Cardiac muscle cell (in vitro differentiated cells and primary cell): Measurements from ENCODE around the gene TMEM43. TPM values are rescaled to one million over a fixed set of nuclear protein-coding genes. Genes with fewer than 3 reads are reported as not detected.

ENCODE experiments used
- DNase-seq, 2 donors: peaks; one replicate each; pipeline versions ENCODE4 v3.0.0 to v3.0.0-alpha.2; 2010 to 2017; ENCODE audit warnings: low read depth in 1 of 2, low spot score in 1 of 2
- H3K27ac ChIP-seq: fragments of 200-600 bp; sonication (generic); 2 replicates; pipeline ENCODE4 v1.5.1; 2016
- H3K27me3 ChIP-seq: fragments of 200-600 bp; sonication (generic); 2 replicates; pipeline ENCODE4 v1.6.0; 2016; ENCODE audit warnings: control low read depth
- H3K36me3 ChIP-seq: fragments of 200-600 bp; sonication (generic); 2 replicates; pipeline ENCODE4 v1.5.1; 2016; ENCODE audit warnings: control low read depth
- H3K4me1 ChIP-seq: fragments of 200-600 bp; sonication (generic); 2 replicates; pipeline ENCODE4 v1.8.1; 2017; ENCODE audit warnings: low read depth, mild to moderate bottlenecking, mixed run types
- H3K4me3 ChIP-seq: fragments of 200-600 bp; sonication (generic); 2 replicates; pipeline ENCODE4 v1.5.1; 2016; ENCODE audit warnings: mild to moderate bottlenecking
- H3K9me3 ChIP-seq: fragments of 200-600 bp; sonication (generic); 2 replicates; pipeline ENCODE4 v1.5.1; 2017; ENCODE audit warnings: low read depth, mild to moderate bottlenecking, control low read depth
- polyA plus RNA-seq: library from polyadenylated mRNA; unstranded; fragments of >200 nt; fragmentation: Nextera tagmentation; extraction: Ambion mirVana; gene quantifications from 2 replicates; pipeline ENCODE4 v1.2.1, GENCODE V29; 2016
- total RNA-seq: library from RNA; depleted of rRNA; stranded (reverse); fragments of >200 nt; gene quantifications from 2 replicates; pipeline ENCODE4 v1.2.3, GENCODE V29; 2016
- TF ChIP-seq, protein P1 (sequence below): IDR thresholded peaks from 2 replicates; pipeline ENCODE4 v1.5.1; 2012; ENCODE audit warnings: low read depth, mild to moderate bottlenecking, low read length

Gene TMEM43
- total and polyA plus RNA-seq, 2 experiments from 2014 or later = 21.5 to 27.4 TPM

DNA sequence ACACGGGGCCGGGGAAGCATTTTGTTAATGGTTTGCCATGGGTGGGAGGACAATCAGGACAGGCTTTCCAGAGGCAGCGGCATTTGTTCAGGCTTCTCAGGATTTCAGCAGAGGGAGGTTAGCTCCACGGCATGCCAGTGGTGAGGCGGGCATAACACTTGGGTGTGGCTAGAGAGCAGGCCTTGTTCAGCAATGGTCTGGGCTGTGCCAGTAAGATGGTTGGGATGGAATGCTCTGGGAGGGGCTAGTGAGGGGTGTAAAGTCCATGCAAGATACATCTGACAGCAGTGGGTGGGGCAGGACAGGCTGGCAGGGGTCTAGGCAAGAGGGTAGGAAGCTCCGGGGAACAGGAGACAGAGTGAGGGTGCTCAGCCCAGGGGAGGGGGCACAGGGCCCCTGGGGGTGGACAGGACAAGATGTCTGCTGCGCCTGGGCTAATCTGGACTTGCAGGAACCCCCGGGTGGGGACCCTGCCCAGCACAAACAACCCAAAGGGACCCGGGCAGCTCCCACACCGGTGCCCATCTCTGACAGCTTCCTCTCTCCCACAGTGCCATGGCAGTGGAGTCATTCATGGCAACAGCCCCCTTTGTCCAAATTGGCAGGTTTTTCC, 8.4 kb downstream of the TMEM43 start:
- Histone ChIP-seq H3K4me1 (peaks cover 10% of the 10 kb centered on the region), H3K9me3 (no peaks in the 10 kb centered on the region), H3K27ac (no peak overlapping the region), H3K36me3 (peaks cover 39% of the 10 kb centered on the region), H3K27me3 (no peaks in the 10 kb centered on the region), H3K4me3 (no peak overlapping the region)
- DNase-seq = no peak
- TF ChIP-seq, protein P1, sequence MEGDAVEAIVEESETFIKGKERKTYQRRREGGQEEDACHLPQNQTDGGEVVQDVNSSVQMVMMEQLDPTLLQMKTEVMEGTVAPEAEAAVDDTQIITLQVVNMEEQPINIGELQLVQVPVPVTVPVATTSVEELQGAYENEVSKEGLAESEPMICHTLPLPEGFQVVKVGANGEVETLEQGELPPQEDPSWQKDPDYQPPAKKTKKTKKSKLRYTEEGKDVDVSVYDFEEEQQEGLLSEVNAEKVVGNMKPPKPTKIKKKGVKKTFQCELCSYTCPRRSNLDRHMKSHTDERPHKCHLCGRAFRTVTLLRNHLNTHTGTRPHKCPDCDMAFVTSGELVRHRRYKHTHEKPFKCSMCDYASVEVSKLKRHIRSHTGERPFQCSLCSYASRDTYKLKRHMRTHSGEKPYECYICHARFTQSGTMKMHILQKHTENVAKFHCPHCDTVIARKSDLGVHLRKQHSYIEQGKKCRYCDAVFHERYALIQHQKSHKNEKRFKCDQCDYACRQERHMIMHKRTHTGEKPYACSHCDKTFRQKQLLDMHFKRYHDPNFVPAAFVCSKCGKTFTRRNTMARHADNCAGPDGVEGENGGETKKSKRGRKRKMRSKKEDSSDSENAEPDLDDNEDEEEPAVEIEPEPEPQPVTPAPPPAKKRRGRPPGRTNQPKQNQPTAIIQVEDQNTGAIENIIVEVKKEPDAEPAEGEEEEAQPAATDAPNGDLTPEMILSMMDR = no peak

DNA sequence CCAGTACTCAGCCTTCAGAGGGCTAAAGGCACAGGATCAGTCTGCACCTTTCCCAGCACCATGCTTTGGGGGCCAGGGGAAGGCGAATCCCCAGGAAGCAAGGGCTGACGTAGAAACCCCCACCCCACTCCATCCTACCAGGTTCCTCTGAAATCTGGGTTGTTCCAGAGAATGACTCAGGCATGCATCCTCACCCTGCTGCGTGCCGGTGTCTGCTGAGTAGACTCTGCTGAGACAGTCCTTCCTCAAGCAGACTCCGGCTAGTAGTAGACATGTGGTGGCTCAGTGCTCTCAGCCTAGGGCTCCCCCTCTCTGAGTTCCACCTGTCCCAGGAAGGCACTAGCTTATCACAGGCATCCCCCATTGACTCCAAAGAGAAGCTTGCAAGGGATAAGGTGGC, 9.0 kb downstream of the TMEM43 start:
- DNase-seq = no peak
- H3K4me3 ChIP-seq = no peak overlapping the region
- peaks cover 15% of the 10 kb centered on the region for H3K4me1 ChIP-seq
- no peaks in the 10 kb centered on the region for H3K27me3 ChIP-seq
- TF ChIP-seq, protein P1 = no peak
- peaks cover 38% of the 10 kb centered on the region for H3K36me3 ChIP-seq
- H3K27ac ChIP-seq = no peak overlapping the region
- H3K9me3 ChIP-seq = no peaks in the 10 kb centered on the region

DNA sequence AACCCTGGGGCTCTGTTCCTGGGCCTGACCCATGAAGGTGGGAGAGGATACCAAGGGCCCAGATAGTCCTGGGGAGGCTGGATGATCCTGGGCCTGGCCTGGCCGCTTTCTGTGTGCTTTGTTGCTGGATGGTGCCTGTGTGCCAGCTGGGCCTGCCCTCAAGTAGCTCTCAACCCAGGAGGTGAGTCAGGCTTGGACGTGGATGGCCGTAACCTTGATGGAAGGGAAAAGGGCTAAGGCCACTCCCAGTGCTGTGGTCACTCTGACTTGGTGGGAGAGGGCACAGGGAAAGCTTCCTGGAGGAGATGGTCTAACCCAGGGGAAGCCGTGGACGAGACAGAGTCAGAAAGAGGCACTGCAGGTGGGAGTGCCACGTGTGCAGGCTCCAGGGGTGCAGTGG, 9.4 kb downstream of the TMEM43 start:
- Histone ChIP-seq H3K36me3 (peaks cover 36% of the 10 kb centered on the region), H3K9me3 (no peaks in the 10 kb centered on the region), H3K4me3 (no peak overlapping the region), H3K27me3 (no peaks in the 10 kb centered on the region), H3K4me1 (peaks cover 16% of the 10 kb centered on the region), H3K27ac (no peak overlapping the region)
- TF ChIP-seq, protein P1 = no peak
- no peak for DNase-seq

DNA sequence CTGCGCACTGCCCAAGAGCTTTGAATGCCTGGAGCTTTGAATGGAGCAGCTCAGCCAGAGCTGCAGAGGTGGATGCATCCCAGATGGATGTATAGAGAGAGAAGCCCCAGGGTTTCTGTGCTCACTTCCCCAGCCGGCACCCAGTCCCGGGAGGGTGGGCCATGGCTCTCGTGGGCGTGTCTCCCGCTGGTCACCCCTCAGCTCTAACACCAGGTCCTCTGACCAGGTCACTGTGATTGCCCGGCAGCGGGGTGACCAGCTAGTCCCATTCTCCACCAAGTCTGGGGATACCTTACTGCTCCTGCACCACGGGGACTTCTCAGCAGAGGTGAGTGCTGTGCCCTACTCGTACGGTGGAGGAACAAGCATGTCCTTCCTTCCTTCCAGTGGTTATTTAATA, 10.7 kb downstream of the TMEM43 start:
- no peaks in the 10 kb centered on the region for H3K9me3 ChIP-seq
- H3K27ac ChIP-seq = no peak overlapping the region
- H3K27me3 ChIP-seq = no peaks in the 10 kb centered on the region
- no peak for DNase-seq
- H3K4me1 ChIP-seq = peaks cover 16% of the 10 kb centered on the region
- H3K36me3 ChIP-seq = peaks cover 29% of the 10 kb centered on the region
- H3K4me3 ChIP-seq = no peak overlapping the region
- TF ChIP-seq, protein P1 = no peak

DNA sequence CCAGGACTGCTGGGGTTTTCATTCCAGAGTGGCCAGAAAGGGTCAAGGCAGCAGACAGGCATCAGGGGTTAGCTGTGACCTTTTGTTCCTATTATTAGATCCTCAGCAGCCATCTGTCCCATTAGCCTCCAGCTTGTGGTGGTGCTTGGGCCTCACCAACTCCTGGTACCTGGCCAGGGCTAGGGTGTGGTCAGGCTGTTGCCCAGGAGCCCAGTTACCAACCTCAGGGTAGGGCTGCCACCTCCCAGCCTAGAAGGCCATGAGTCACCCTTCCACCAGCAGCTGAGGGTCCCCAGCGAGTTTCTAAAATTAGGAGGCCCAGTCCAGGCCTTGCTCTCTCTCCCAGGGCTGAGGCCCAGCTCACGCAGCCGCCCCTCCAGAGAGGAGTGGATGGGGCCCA, 12.2 kb downstream of the TMEM43 start:
- H3K36me3 ChIP-seq = peaks cover 19% of the 10 kb centered on the region
- DNase-seq = peak in 1 of 2 donors; percentile 15

More for the DNA sequence above, 12.2 kb downstream of the TMEM43 start:
- Histone ChIP-seq H3K27me3 (no peaks in the 10 kb centered on the region), H3K4me1 (peaks cover 16% of the 10 kb centered on the region), H3K4me3 (no peak overlapping the region), H3K9me3 (no peaks in the 10 kb centered on the region), H3K27ac (peak overlapping the region; percentile 68)
- TF ChIP-seq, protein P1 = no peak
